Activated naive CD8-positive, alpha-beta T cell treated with anti-CD3 and anti-CD28 coated beads, Interleukin-2, amount 50 U/mL, for 16 hours (primary cell): ENCODE measurements around the gene BCR.

Experiments
- DNase-seq: peaks from one replicate; pipeline ENCODE4 v3.0.0-alpha.2; 2020; ENCODE audit warnings: low read depth, low spot score

The BCR gene

GRCh38 chr22:23150762-23151161, 29.5 kb upstream of the BCR start:
- no peak for DNase-seq

DNA sequence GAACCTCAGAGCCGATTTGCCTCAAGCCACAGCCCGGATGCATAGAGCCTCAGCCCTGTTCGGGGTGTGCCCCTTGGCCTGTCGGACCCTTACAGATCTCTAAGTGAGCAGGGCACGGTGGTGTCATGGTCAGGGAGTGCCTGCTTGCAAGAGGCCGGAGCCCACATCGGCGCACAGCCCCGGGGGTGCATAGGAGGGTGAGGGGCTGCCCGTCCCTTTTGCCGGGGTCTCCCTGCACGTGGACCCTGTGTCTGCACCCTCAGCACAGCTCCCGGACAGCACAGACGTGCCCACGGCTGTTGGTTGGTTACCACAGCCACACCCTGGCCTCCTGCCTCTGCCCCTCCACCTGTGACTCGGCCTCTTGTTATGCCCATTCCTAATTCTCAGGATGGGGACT, 28.5 kb upstream of the BCR start:
- DNase-seq = no peak

GRCh38 chr22:23152238-23153114, 27.8 kb upstream of the BCR start:
- no peak for DNase-seq

- no peak for DNase-seq
Observed at GRCh38 chr22:23153994-23154393, 26.3 kb upstream of the BCR start.

GRCh38 chr22:23154461-23154860, 25.8 kb upstream of the BCR start:
- no peak for DNase-seq

DNA sequence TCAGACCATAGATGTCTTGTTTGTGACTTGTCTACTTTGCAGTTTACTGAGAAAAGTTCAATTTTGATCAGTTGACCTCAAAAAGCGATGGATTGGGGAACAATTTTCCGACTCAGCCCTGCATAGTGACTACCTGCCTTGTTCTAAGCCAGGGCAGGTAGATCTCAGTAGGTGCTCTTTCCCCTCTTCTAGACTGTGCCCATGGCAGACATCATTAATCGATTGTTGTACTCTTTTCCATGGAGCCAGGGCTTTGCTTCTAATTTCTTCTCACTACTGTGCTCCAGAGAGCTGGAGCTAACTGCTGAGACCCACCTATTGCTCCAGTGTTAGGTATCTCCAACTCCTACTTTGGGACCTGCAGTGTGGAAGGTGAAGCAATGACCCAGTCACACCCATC, 25.2 kb upstream of the BCR start:
- no peak for DNase-seq

GRCh38 chr22:23155831-23156230, 24.5 kb upstream of the BCR start:
- DNase-seq = no peak

DNA sequence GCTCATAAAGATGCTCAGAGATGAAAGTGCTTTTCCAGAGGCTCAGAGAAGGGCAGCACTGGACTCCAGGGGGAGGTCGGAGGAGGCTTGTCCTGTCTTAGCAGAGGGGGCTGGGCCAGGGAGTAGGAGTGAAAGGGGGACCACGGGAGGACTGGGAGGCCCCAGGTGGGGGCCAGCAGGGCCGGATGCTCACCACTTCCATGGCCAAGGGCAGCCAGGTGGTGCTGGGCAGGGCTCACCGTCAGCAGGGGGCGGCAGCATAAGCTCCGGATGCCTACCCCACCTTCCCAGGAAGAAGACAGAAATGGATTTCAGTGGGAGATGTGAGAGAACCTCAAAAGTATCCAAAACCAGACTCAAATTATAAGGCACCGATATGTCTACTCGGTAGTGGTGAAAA, 24.0 kb upstream of the BCR start:
- DNase-seq = no peak

DNA sequence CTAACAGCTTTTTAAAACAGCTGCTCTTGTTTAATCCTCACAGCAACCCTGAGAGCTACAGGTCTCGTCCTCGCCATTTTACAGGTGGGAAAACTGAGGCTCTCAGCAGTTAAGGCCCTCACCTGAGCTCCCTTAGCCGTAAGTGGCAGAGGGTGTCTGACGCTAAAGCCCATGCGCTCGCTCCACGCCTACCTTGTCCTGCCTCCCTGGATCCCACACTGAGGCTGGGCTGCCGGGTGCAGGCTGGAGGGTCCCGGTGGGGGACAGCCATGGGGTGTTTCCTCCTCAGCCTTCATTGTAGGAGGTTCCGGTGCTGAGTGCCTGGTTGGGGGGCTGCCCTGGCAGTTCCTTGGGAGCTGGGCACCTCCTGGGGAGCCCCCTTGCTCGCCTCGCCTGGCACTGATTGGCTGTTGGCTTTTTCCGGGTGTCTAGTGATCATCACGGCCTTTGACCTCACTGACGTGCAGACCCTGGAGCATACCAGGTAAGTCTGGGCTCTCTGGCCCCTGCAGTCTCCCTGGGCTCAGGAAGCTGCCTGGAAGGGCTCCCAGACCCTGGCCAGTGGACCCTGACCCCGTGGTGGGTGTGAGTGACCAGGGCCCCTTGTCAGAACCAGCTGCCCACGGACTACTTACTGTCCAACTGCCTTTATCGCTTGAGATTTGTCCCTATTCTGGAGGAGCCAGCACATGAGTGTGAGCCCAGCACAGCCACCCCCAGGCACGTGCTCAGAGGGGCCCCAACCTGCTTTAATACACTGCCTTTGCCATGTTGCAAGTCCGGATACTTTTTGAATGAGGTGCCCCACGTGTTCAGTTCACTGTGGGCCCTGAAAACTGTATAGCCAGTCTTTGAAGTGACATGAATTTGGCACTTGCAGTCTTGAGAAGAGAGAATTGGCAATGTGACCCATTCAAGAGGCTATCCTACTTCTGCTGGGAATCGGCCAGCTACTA, 22.5 kb upstream of the BCR start:
- no peak for DNase-seq

GRCh38 chr22:23158516-23159290, 21.6 kb upstream of the BCR start:
- no peak for DNase-seq

GRCh38 chr22:23159291-23159630, 21.0 kb upstream of the BCR start:
- DNase-seq = no peak

- no peak for DNase-seq
Observed at GRCh38 chr22:23161029-23161428, 19.3 kb upstream of the BCR start.

DNA sequence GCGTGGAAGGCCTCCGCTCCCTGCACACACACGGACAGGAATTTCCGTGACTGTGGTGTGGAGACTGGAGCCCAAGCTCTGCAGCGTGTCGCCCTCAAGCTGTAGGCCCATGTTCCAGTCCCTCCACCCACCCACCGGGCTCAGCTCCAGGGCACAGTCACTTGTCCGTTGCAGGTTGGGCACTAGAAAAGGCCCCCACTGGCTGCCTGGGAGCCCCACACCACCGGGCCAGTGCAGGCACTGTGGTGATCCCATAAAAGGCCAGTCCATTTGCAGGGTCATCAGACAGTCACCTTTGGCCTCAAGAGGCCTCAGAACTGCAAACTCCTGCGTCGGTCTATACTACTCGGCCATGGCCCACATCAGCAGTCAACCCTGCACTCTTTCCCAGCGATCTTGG, 18.7 kb upstream of the BCR start:
- DNase-seq = no peak

DNA sequence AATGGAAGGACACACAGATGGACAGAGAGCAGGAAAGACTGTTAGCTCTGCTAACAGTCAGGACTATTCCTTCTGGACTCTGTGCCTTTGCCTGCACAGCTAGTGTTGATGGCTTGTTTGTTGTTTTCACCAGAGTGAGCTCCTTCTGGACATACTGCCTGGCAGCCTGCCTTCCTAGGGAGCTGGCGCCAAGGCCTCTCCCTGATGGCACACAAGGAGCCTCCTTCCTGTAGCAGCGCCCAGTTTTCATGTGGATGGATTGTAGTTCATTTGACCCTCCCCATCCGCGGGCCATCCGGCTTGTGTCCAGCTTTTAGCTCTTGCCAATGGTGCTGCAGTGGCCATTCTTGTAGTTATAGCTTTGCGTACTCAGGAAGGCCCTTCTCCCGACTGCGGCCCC, 16.6 kb upstream of the BCR start:
- no peak for DNase-seq

DNA sequence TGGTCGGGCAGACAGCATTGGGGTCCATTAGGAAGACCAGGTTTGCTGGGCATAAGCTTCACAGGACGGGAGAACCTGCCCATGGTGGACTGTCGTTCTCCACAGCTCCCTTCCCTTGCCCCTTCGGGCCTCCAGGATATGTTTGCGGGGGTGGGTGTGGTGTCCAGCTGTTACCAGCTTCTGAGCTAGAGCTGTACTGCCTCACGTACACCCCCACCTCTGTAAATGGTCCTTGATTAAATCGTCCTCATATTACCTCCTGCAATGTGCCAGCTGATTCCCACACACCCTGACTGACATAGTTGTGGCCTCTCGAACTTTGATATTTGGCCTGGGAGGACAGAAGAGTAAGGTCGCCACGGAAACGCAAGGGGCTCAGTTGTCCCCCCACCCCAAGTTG, 16.2 kb upstream of the BCR start:
- no peak for DNase-seq

- DNase-seq = no peak
Observed at GRCh38 chr22:23166042-23166831, 14.1 kb upstream of the BCR start.

GRCh38 chr22:23166841-23167616, 13.3 kb upstream of the BCR start:
- DNase-seq = no peak

- no peak for DNase-seq
Observed at GRCh38 chr22:23168391-23169042, 11.8 kb upstream of the BCR start.

DNA sequence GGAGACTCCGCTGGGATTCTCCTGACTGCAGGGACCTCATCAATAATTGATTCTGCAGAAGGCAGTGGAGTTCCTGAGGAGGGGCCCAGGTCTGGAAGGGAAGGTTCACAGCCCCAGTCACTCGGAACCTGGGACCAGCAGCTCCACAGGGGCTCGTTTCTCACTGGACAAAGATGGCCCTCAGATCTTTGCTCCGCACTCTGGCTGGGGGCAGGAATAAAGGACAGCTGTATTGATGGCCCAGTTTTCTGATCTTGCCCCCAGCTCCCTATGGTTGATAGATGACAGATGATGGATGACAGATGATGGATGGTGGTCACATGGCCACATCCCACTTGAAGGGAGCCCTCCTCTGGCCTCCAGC, 11.3 kb upstream of the BCR start:
- DNase-seq = no peak
